Endothelial cell (in vitro differentiated cells): ENCODE measurements around the gene KLHL30. TPM values are rescaled to one million over a fixed set of nuclear protein-coding genes. Genes with fewer than 3 reads are reported as not detected.

Source experiments
- DNase-seq: peaks from one replicate; pipeline ENCODE4 v3.0.0; 2021; ENCODE audit warnings: low spot score
- H3K27ac Mint-ChIP-seq: one replicate; pipeline ENCODE4 v1.8.0; 2021; ENCODE audit warnings: mixed read lengths, inconsistent platforms; ENCODE audit not compliant: unreplicated experiment
- H3K27me3 Mint-ChIP-seq: one replicate; pipeline ENCODE4 v1.8.0; 2021; ENCODE audit warnings: mild to moderate bottlenecking, moderate library complexity, mixed read lengths, inconsistent platforms; ENCODE audit not compliant: unreplicated experiment
- H3K36me3 Mint-ChIP-seq: one replicate; pipeline ENCODE4 v1.8.0; 2021; ENCODE audit warnings: mild to moderate bottlenecking, low read depth, mixed read lengths, inconsistent platforms; ENCODE audit not compliant: unreplicated experiment
- H3K4me1 Mint-ChIP-seq: one replicate; pipeline ENCODE4 v1.8.0; 2021; ENCODE audit warnings: mild to moderate bottlenecking, mixed read lengths, inconsistent platforms; ENCODE audit not compliant: unreplicated experiment
- H3K4me3 Mint-ChIP-seq: one replicate; pipeline ENCODE4 v1.8.0; 2021; ENCODE audit warnings: mild to moderate bottlenecking, mixed read lengths, inconsistent platforms; ENCODE audit not compliant: unreplicated experiment
- H3K9me3 Mint-ChIP-seq: one replicate; pipeline ENCODE4 v1.8.0; 2021; ENCODE audit warnings: mixed read lengths, inconsistent platforms; ENCODE audit not compliant: unreplicated experiment
- total RNA-seq: library from RNA; stranded (reverse); fragmentation: NEBNext Ultra II Directional; extraction: Animal tissue kit (Norgen Biotek cat#: 25700); gene quantifications from one replicate; pipeline ENCODE4 v1.2.1, GENCODE V29; 2021; ENCODE audit not compliant: unreplicated experiment
- TF ChIP-seq, protein P1 (sequence below): fragments of 200-600 bp; sonication (generic); IDR thresholded peaks from one replicate; pipeline ENCODE4 v1.5.0; 2021; ENCODE audit warnings: antibody characterized with exemption; ENCODE audit not compliant: unreplicated experiment

KLHL30 gene
- total RNA-seq, 1 donor from 2014 or later: not detected

DNA sequence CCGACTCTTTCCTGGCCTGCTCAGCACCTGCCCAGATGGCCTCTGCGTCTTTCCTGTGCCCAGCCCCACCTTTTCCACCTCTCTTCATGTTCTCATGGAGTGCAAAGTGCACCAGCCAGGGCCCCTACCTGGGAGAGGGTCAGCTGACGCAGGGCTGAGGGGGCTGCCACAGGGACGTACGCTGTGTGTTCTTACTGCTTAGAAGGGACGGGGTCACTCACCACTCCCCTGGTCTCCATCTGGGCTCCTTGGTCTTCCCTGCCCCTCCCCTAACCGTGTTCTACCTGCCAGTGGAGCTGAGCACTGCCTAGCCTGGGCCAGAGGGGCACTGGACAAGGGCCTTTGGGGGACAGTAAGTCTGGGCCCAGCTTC, 28.9 kb downstream of the KLHL30 start:
- no peak overlapping the region for H3K27ac Mint-ChIP-seq
- TF ChIP-seq, protein P1, sequence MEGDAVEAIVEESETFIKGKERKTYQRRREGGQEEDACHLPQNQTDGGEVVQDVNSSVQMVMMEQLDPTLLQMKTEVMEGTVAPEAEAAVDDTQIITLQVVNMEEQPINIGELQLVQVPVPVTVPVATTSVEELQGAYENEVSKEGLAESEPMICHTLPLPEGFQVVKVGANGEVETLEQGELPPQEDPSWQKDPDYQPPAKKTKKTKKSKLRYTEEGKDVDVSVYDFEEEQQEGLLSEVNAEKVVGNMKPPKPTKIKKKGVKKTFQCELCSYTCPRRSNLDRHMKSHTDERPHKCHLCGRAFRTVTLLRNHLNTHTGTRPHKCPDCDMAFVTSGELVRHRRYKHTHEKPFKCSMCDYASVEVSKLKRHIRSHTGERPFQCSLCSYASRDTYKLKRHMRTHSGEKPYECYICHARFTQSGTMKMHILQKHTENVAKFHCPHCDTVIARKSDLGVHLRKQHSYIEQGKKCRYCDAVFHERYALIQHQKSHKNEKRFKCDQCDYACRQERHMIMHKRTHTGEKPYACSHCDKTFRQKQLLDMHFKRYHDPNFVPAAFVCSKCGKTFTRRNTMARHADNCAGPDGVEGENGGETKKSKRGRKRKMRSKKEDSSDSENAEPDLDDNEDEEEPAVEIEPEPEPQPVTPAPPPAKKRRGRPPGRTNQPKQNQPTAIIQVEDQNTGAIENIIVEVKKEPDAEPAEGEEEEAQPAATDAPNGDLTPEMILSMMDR: no peak
- H3K4me1 Mint-ChIP-seq: peaks cover 6% of the 10 kb centered on the region
- DNase-seq: no peak
- peaks cover 9% of the 10 kb centered on the region for H3K27me3 Mint-ChIP-seq
- H3K9me3 Mint-ChIP-seq: no peaks in the 10 kb centered on the region
- peaks cover 5% of the 10 kb centered on the region for H3K36me3 Mint-ChIP-seq
- no peak overlapping the region for H3K4me3 Mint-ChIP-seq

DNA sequence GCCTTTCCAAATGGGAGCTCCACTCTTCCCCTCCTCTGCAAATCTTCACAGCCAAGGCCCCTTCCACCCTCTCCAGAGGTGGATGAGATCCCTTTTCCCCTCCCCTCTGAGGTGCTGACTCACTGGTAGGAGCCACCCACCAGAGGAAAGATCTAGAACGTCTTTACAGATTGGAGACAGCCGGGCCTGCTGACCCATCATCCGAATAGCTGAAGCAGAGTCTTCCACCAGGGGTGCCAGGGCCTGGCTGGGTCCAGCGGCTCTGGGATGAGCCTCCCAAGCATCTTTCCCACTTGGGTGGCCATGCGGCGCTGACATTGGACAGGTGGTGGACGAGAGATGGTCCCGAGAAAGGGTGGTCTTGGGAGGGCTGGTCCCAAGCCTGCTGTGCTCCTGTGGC, 29.3 kb downstream of the KLHL30 start:
- no peak for DNase-seq
- no peak overlapping the region for H3K4me3 Mint-ChIP-seq
- TF ChIP-seq, protein P1: no peak
- peaks cover 6% of the 10 kb centered on the region for H3K4me1 Mint-ChIP-seq
- H3K27me3 Mint-ChIP-seq: peaks cover 10% of the 10 kb centered on the region
- no peak overlapping the region for H3K27ac Mint-ChIP-seq
- H3K36me3 Mint-ChIP-seq: peaks cover 9% of the 10 kb centered on the region
- H3K9me3 Mint-ChIP-seq: no peaks in the 10 kb centered on the region

GRCh38 chr2:238168196-238169047, 30.0 kb downstream of the KLHL30 start:
- no peak for DNase-seq
- Mint-ChIP-seq H3K27ac (no peak overlapping the region), H3K9me3 (no peaks in the 10 kb centered on the region), H3K4me1 (peaks cover 10% of the 10 kb centered on the region), H3K4me3 (no peak overlapping the region), H3K36me3 (peaks cover 16% of the 10 kb centered on the region), H3K27me3 (peaks cover 13% of the 10 kb centered on the region)
- TF ChIP-seq, protein P1: no peak

- no peak for DNase-seq
These were observed 30.7 kb downstream of the KLHL30 start for GRCh38 chr2:238169048-238169707.

More at GRCh38 chr2:238169048-238169707, 30.7 kb downstream of the KLHL30 start:
- Mint-ChIP-seq H3K9me3 (no peaks in the 10 kb centered on the region), H3K36me3 (peaks cover 22% of the 10 kb centered on the region), H3K27me3 (peaks cover 13% of the 10 kb centered on the region), H3K27ac (no peak overlapping the region), H3K4me3 (no peak overlapping the region), H3K4me1 (peaks cover 10% of the 10 kb centered on the region)
- TF ChIP-seq, protein P1: no peak
